HepG2 (cell line): ENCODE measurements around the gene TENM3. TPM values are rescaled to one million over a fixed set of nuclear protein-coding genes. Genes with fewer than 3 reads are reported as not detected.

Experiments
- ATAC-seq: fragments of 200-7000 bp; cut with Tn5 transposase; 3 replicates; pipeline ENCODE4 v1.9.1; 2020; ENCODE audit warnings: mild to moderate bottlenecking, moderate library complexity
- BruUV-seq: library from RNA; stranded (reverse); fragments of 400-500 nt; replicated peaks from 2 replicates; lab custom pipeline; 2021; lab: Mats Ljungman, UMichigan
- CTCF ChIA-PET: fragments of 300-600 bp; formaldehyde crosslinking; extraction: SDS; loops from one replicate; lab custom pipeline; 2021; ENCODE audit warnings: low total read pairs, inconsistent platforms, low intra/inter-chr PET ratio; lab: Yijun Ruan, JAX
- POLR2A ChIA-PET: fragments of 350-600 bp; sonication (Branson Sonifier 250); formaldehyde crosslinking; loops from one replicate; lab custom pipeline; 2020; ENCODE audit warnings: antibody characterized with exemption, inconsistent platforms; lab: Yijun Ruan, JAX
- DNase-seq: peaks from one replicate; pipeline ENCODE4 v3.0.0-alpha.2; 2015; ENCODE audit warnings: low spot score
- FAIRE-seq: peaks from 3 replicates; lab custom pipeline; 2011; peaks lifted over from hg19 to GRCh38; lab: Jason Lieb, UNC
- H2AFZ ChIP-seq: one replicate; pipeline ENCODE4 v1.6.1; 2011; ENCODE audit warnings: low read length, inconsistent platforms
- H3K27ac ChIP-seq: fragments of 300-600 bp; 3 replicates; pipeline ENCODE4 v1.8.0; 2011; ENCODE audit warnings: mixed run types, mild to moderate bottlenecking, mixed read lengths, low read length, inconsistent platforms; ENCODE audit not compliant: insufficient read depth; ENCODE audit errors: extremely low read length
- H3K27me3 ChIP-seq, 2 experiments: fragments of 200-600 bp in 1 of 2; 2 replicates in 1 of 2; 3 replicates in 1 of 2; pipeline versions ENCODE4 v1.6.0 to v1.8.0; 2011; ENCODE audit warnings: low read length in 2 of 2, mild to moderate bottlenecking in 2 of 2, moderate library complexity in 2 of 2, inconsistent platforms in 1 of 2; ENCODE audit not compliant: insufficient read depth in 2 of 2, control insufficient read depth in 1 of 2
- H3K36me3 ChIP-seq, 2 experiments: fragments of 200-600 bp in 1 of 2; replicated peaks in 1 of 2; 2 replicates in 1 of 2; 3 replicates in 1 of 2; pipeline versions ENCODE4 v1.5.1 to v1.8.0; 2011; ENCODE audit warnings: low read length in 2 of 2, inconsistent platforms in 1 of 2; ENCODE audit not compliant: insufficient read depth in 2 of 2, control insufficient read depth in 1 of 2
- H3K4me1 ChIP-seq: 2 replicates; pipeline ENCODE4 v1.5.1; 2012; ENCODE audit warnings: low read length, inconsistent platforms; ENCODE audit not compliant: insufficient read depth
- H3K4me2 ChIP-seq: 2 replicates; pipeline ENCODE4 v1.6.0; 2011; ENCODE audit warnings: low read depth, low read length, inconsistent platforms
- H3K4me3 ChIP-seq, 3 experiments: fragments of 200-600 bp in 1 of 3; sonication (generic), shearing (Covaris generic) in 1 of 3; replicated peaks in 1 of 3; 2 replicates each; pipeline ENCODE4 v1.5.1; 2011 to 2016; ENCODE audit warnings: low read length in 3 of 3, inconsistent platforms in 2 of 3, low read depth in 2 of 3, mild to moderate bottlenecking in 2 of 3, control low read depth in 1 of 3, mixed read lengths in 1 of 3; ENCODE audit not compliant: insufficient read depth in 1 of 3
- H3K79me2 ChIP-seq: one replicate; pipeline ENCODE4 v1.6.1; 2011; ENCODE audit warnings: low read length, inconsistent platforms; ENCODE audit not compliant: insufficient read depth
- H3K9ac ChIP-seq: 2 replicates; pipeline ENCODE4 v1.6.0; 2011; ENCODE audit warnings: mild to moderate bottlenecking, low read depth, low read length, inconsistent platforms; ENCODE audit not compliant: insufficient read depth
- H3K9me3 ChIP-seq: 2 replicates; pipeline ENCODE4 v1.5.1; 2012; ENCODE audit warnings: mild to moderate bottlenecking, low read length
- H4K20me1 ChIP-seq: 2 replicates; pipeline ENCODE4 v1.6.0; 2011; ENCODE audit warnings: inconsistent platforms, mild to moderate bottlenecking, low read length, moderate library complexity; ENCODE audit not compliant: insufficient read depth
- POLR2AphosphoS5 ChIP-seq: IDR thresholded peaks from 2 replicates; pipeline ENCODE4 v1.6.1; 2012; ENCODE audit warnings: low read depth, low read length
- PPARG ChIP-seq: conservative IDR thresholded peaks from 2 replicates; pipeline ENCODE4 v1.6.1; 2016; ENCODE audit warnings: missing biosample characterization, missing genetic modification reagents
- ZBTB40 ChIP-seq, 2 experiments: fragments of 450-650 bp in 1 of 2; sonication (generic) in 1 of 2; formaldehyde crosslinking in 1 of 2; IDR thresholded peaks; 2 replicates each; pipeline versions ENCODE4 v1.6.1 to v1.8.0; 2016 to 2022; ENCODE audit warnings: antibody characterized with exemption in 1 of 2, mild to moderate bottlenecking in 1 of 2, missing genetic modification reagents in 1 of 2
- ZBTB42 ChIP-seq: sonication (generic); formaldehyde crosslinking; IDR thresholded peaks from 2 replicates; pipeline ENCODE4 v1.5.0; 2020; ENCODE audit warnings: mild to moderate bottlenecking, missing genetic modification reagents
- WGBS: methylation state at CpG from one replicate; pipeline ENCODE4 v1.1.6; 2017; ENCODE audit warnings: low lambda C conversion rate; 5-methylcytosine and 5-hydroxymethylcytosine counted together
- in situ Hi-C: cut with HindIII; loops from 2 replicates; pipeline ENCODE4 v1.10.0; 2017; ENCODE audit warnings: low pct_unique_long_range_greater_than_20kb; ENCODE audit not compliant: extremely low pct_ligation_motif_present
- intact Hi-C: fragments of 100-400 bp; cut with micrococcal nuclease; formaldehyde crosslinking; loops from one replicate; pipeline ENCODE4 v1.10.0; 2022; ENCODE audit not compliant: unreplicated experiment
- polyA plus RNA-seq, 8 experiments: library from polyadenylated mRNA; depleted of rRNA in 3 of 8; stranded (reverse) in 7 of 8; unstranded in 1 of 8; fragments of >200 nt; fragmentation: Illumina TruSeq in 4 of 8; extraction: Trizol in 4 of 8; gene quantifications; 2 replicates each; pipeline versions ENCODE4 v1.2.1 to v1.2.3, GENCODE V29; 2011 to 2016; ENCODE audit warnings: low read depth in 4 of 8, missing spikeins in 1 of 8, mixed read lengths in 1 of 8; ENCODE audit not compliant: insufficient read depth in 1 of 8
- total RNA-seq, 5 experiments: library from RNA; depleted of rRNA; stranded (reverse); fragments of >200 nt; fragmentation: Illumina TruSeq; extraction: Trizol; gene quantifications; 2 replicates each; pipeline ENCODE4 v1.2.3, GENCODE V29; 2016; ENCODE audit warnings: low read depth in 1 of 5

TENM3 gene
- total and polyA plus RNA-seq, 2 of the 13 experiments (the other 11 are each of a cell fraction or from before 2014, with no cell fraction given): 0.04 TPM; not detected in 1

- BruUV-seq: no TSS peak
- no peak overlapping the region for H2AFZ ChIP-seq
Observed at GRCh38 chr4:182495031-182495430, 251.8 kb downstream of the TENM3 start.

More at GRCh38 chr4:182495031-182495430, 251.8 kb downstream of the TENM3 start:
- H3K4me2 ChIP-seq: no peak overlapping the region
- H3K27ac ChIP-seq: no peak overlapping the region
- intact Hi-C loops: no loop called here
- DNase-seq (no peak), FAIRE-seq (no peak), ATAC-seq (no peak)
- no peak overlapping the region for H3K9ac ChIP-seq
- H4K20me1 ChIP-seq: no peaks in the 10 kb centered on the region
- no peak overlapping the region for H3K4me3 ChIP-seq
- CTCF ChIA-PET: no interaction called here
- 29% methylated on average over 5 of the region's 5 CpGs for WGBS
- no peaks in the 10 kb centered on the region for H3K9me3 ChIP-seq
- TF ChIP-seq ZBTB40 (IDR thresholded peaks at IDR 0.05) (no peak), ZBTB40 (CRISPR knock-in tag; IDR thresholded peaks at IDR 0.05) (no peak), POLR2AphosphoS5 (no peak), PPARG (CRISPR knock-in tag) (no peak), ZBTB42 (CRISPR knock-in tag) (no peak)
- no peaks in the 10 kb centered on the region for H3K27me3 ChIP-seq
- in situ Hi-C loops: no loop called here
- H3K79me2 ChIP-seq: no peaks in the 10 kb centered on the region
- no peaks in the 10 kb centered on the region for H3K4me1 ChIP-seq
- no peaks in the 10 kb centered on the region for H3K36me3 ChIP-seq
- POLR2A ChIA-PET: no interaction called here
